HCT116 (cell line): ENCODE data around the gene STOX2.

Experiments used
- CEBPB ChIP-seq: IDR thresholded peaks from 2 replicates; pipeline ENCODE4 v1.6.1; 2012; ENCODE audit warnings: low read depth
- EGR1 ChIP-seq: IDR thresholded peaks from 2 replicates; pipeline ENCODE4 v1.6.1; 2012; ENCODE audit warnings: low read depth
- EZH2 ChIP-seq: fragments of 200-600 bp; sonication (generic); IDR thresholded peaks from 2 replicates; pipeline ENCODE4 v1.6.1; 2017; ENCODE audit warnings: antibody characterized with exemption, mixed run types
- EZH2phosphoT487 ChIP-seq: fragments of 200-600 bp; IDR thresholded peaks from 2 replicates; pipeline ENCODE4 v1.6.1; 2018; ENCODE audit warnings: antibody characterized with exemption, borderline replicate concordance
- JUND ChIP-seq: IDR thresholded peaks from 2 replicates; pipeline ENCODE4 v1.6.1; 2012
- POLR2A ChIP-seq: IDR thresholded peaks from 2 replicates; pipeline ENCODE4 v1.7.0; 2011; ENCODE audit warnings: borderline replicate concordance; ENCODE audit not compliant: insufficient read depth, insufficient read length; ENCODE audit errors: extremely low read depth
- POLR2AphosphoS5 ChIP-seq: IDR thresholded peaks from 2 replicates; pipeline ENCODE4 v1.6.1; 2011; ENCODE audit warnings: mild to moderate bottlenecking, low read depth, low read length, moderate library complexity
- RAD21 ChIP-seq: IDR thresholded peaks from 2 replicates; pipeline ENCODE4 v1.6.1; 2012; ENCODE audit warnings: low read depth, mild to moderate bottlenecking
- SP1 ChIP-seq: IDR thresholded peaks from 2 replicates; pipeline ENCODE4 v1.6.1; 2012; ENCODE audit warnings: low read depth
- YY1 ChIP-seq: IDR thresholded peaks from 2 replicates; pipeline ENCODE4 v1.6.1; 2011; ENCODE audit warnings: low read length, low read depth, moderate library complexity, mild to moderate bottlenecking; ENCODE audit not compliant: insufficient replicate concordance; ENCODE audit errors: extremely low read depth
- TF ChIP-seq, protein P1 (sequence below), 3 experiments: fragments of 200-600 bp in 1 of 3; sonication (generic) in 1 of 3; IDR thresholded peaks in 2 of 3; conservative IDR thresholded peaks in 1 of 3; 2 replicates each; pipeline ENCODE4 v1.5.1; 2012 to 2017; ENCODE audit warnings: low read depth in 2 of 3, low read length in 2 of 3, antibody characterized with exemption in 1 of 3, borderline replicate concordance in 1 of 3, control low read depth in 1 of 3, mild to moderate bottlenecking in 1 of 3, mixed read lengths in 1 of 3, mixed run types in 1 of 3, moderate library complexity in 1 of 3; ENCODE audit not compliant: insufficient read depth in 1 of 3
- TF ChIP-seq, protein P2 (sequence below): IDR thresholded peaks from 2 replicates; pipeline ENCODE4 v1.6.1; 2012; ENCODE audit warnings: low read depth
- TF ChIP-seq, protein P3 (sequence below): IDR thresholded peaks from 2 replicates; pipeline ENCODE4 v1.6.1; 2012
- TF ChIP-seq, protein P4 (sequence below): IDR thresholded peaks from 2 replicates; pipeline ENCODE4 v1.6.1; 2012

DNA sequence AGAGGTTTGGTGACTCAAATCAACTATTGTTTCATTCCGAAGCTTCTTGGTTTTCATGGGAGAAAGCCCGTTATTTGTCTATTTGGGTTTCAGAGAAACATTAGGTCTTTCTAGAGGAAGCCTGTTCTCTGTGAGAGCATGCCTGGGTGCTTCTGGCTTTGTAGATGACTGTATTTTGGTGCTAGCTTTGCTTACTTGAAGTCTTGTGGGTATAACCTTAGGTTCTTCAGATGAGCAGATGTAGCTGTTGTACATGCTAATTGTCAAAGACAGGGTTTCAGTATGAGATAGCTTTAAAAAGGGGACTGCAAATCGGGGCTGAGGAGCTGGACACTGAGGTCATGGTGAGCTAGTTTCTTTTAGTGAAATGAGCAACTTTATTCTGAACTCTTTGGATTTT is 7.9 kb upstream of the STOX2 start:
- TF ChIP-seq, protein P1, sequence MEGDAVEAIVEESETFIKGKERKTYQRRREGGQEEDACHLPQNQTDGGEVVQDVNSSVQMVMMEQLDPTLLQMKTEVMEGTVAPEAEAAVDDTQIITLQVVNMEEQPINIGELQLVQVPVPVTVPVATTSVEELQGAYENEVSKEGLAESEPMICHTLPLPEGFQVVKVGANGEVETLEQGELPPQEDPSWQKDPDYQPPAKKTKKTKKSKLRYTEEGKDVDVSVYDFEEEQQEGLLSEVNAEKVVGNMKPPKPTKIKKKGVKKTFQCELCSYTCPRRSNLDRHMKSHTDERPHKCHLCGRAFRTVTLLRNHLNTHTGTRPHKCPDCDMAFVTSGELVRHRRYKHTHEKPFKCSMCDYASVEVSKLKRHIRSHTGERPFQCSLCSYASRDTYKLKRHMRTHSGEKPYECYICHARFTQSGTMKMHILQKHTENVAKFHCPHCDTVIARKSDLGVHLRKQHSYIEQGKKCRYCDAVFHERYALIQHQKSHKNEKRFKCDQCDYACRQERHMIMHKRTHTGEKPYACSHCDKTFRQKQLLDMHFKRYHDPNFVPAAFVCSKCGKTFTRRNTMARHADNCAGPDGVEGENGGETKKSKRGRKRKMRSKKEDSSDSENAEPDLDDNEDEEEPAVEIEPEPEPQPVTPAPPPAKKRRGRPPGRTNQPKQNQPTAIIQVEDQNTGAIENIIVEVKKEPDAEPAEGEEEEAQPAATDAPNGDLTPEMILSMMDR (IDR thresholded peaks at IDR 0.05 in 2 of 3, conservative IDR thresholded peaks at IDR 0.05 in 1 of 3; ENCODE audit: borderline replicate concordance in 1 of 3, insufficient read depth in 1 of 3, low read depth in 2 of 3, low read length in 2 of 3): no peak
- TF ChIP-seq, protein P2, sequence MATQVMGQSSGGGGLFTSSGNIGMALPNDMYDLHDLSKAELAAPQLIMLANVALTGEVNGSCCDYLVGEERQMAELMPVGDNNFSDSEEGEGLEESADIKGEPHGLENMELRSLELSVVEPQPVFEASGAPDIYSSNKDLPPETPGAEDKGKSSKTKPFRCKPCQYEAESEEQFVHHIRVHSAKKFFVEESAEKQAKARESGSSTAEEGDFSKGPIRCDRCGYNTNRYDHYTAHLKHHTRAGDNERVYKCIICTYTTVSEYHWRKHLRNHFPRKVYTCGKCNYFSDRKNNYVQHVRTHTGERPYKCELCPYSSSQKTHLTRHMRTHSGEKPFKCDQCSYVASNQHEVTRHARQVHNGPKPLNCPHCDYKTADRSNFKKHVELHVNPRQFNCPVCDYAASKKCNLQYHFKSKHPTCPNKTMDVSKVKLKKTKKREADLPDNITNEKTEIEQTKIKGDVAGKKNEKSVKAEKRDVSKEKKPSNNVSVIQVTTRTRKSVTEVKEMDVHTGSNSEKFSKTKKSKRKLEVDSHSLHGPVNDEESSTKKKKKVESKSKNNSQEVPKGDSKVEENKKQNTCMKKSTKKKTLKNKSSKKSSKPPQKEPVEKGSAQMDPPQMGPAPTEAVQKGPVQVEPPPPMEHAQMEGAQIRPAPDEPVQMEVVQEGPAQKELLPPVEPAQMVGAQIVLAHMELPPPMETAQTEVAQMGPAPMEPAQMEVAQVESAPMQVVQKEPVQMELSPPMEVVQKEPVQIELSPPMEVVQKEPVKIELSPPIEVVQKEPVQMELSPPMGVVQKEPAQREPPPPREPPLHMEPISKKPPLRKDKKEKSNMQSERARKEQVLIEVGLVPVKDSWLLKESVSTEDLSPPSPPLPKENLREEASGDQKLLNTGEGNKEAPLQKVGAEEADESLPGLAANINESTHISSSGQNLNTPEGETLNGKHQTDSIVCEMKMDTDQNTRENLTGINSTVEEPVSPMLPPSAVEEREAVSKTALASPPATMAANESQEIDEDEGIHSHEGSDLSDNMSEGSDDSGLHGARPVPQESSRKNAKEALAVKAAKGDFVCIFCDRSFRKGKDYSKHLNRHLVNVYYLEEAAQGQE: no peak
- TF ChIP-seq, protein P3, sequence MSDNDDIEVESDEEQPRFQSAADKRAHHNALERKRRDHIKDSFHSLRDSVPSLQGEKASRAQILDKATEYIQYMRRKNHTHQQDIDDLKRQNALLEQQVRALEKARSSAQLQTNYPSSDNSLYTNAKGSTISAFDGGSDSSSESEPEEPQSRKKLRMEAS: no peak
- TF ChIP-seq POLR2A (no peak), EGR1 (no peak), SP1 (no peak), CEBPB (no peak), POLR2AphosphoS5 (no peak), YY1 (no peak), EZH2 (no peak), JUND (no peak), RAD21 (no peak), EZH2phosphoT487 (no peak)
- TF ChIP-seq, protein P4, sequence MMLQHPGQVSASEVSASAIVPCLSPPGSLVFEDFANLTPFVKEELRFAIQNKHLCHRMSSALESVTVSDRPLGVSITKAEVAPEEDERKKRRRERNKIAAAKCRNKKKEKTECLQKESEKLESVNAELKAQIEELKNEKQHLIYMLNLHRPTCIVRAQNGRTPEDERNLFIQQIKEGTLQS: no peak
